Caki2 (cell line): ENCODE data around the gene NOD2. TPM values are rescaled to one million over a fixed set of nuclear protein-coding genes. Genes with fewer than 3 reads are reported as not detected.

ENCODE experiments used
- DNase-seq: peaks from one replicate; pipeline ENCODE4 v3.0.0-alpha.2; 2015; ENCODE audit warnings: low read depth
- in situ Hi-C: cut with HindIII; loops from 2 replicates; pipeline ENCODE4 v1.10.0; 2016; ENCODE audit warnings: low sequenced_read_pairs, low pct_unique_long_range_greater_than_20kb, mixed read lengths
- total RNA-seq: library from RNA; depleted of rRNA; stranded (reverse); fragments of >200 nt; shearing (Covaris generic); gene quantifications from 2 replicates; pipeline ENCODE4 v1.2.3, GENCODE V29; 2014; ENCODE audit warnings: low replicate concordance

The NOD2 gene
- total RNA-seq, 1 experiment from 2014 or later, result not detected

DNA sequence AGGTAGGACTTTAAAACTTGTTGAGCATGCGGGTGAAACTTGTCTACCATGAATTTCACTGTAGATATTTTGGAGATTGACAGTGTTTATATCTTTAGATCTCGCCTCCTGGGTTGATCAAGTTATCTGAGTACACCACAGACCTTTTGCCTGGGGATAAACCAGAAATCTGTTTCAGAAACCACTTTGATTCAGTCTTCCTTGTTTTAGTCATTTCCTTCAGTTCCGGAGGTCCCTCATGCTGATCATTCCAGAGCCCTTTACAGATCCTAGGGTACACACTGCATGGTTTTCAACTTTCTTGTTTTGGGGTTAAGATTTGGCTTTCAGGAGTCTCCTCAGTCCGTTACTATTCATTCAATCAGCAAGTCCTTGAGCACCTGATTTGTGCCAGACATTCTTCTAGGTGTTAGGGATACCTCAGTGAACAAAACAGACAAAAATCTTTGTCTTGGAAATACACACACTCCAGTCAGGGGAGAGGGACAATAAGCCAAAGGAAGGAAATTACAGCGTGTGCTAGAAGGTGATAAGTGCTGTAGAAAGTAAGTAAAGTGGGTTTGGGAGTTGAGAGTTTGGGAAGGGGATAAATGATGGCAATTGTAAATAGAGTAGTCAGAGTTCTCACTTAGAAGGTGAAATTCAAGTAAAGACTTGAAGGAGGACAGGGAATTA is 12.2 kb downstream of the NOD2 start:
- in situ Hi-C loops, result no loop called here
- no peak for DNase-seq

DNA sequence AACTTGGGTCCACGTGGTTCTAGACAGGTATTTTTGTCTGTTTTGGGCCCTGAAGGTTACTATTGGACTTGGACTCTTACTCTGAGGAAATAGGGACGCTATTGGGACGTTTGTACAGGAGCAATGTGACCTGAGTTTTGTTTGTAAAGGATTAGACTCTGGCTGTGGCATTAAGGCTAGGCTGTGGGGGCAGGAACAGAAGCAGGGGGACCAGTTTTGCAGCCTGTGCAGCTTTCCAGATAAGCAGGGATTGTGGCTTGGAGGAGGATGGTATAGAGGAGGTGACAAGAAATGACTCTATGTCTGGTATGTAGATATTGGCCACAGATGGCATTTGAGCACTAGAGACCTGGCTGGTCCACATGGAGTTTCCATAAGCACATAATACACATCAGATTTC is 12.8 kb downstream of the NOD2 start:
- in situ Hi-C loops, result no loop called here

GRCh38 chr16:50708373-50709060 is 15.1 kb downstream of the NOD2 start:
- DNase-seq, result no peak
- in situ Hi-C loops, result no loop called here

More for the DNA sequence above, 12.8 kb downstream of the NOD2 start:
- DNase-seq, result no peak

GRCh38 chr16:50709061-50709684 is 15.8 kb downstream of the NOD2 start:
- DNase-seq, result no peak
- in situ Hi-C loops, result no loop called here

GRCh38 chr16:50709980-50710379 is 16.6 kb downstream of the NOD2 start:
- DNase-seq, result no peak
- in situ Hi-C loops, result no loop called here

- no peak for DNase-seq
- in situ Hi-C loops, result no loop called here
Observed at GRCh38 chr16:50711040-50711439, 17.6 kb downstream of the NOD2 start.

DNA sequence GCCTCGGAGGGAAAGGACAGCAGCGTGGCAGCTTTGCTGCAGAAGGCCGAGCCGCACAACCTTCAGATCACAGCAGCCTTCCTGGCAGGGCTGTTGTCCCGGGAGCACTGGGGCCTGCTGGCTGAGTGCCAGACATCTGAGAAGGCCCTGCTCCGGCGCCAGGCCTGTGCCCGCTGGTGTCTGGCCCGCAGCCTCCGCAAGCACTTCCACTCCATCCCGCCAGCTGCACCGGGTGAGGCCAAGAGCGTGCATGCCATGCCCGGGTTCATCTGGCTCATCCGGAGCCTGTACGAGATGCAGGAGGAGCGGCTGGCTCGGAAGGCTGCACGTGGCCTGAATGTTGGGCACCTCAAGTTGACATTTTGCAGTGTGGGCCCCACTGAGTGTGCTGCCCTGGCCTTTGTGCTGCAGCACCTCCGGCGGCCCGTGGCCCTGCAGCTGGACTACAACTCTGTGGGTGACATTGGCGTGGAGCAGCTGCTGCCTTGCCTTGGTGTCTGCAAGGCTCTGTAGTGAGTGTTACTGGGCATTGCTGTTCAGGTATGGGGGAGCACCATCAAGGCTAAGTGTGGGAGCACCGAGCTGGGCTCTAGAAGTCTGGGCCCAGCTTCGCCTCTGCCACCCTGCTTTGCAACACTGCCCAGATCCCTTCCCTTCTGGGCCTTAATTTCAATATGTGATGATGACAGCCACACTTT is 18.6 kb downstream of the NOD2 start:
- in situ Hi-C loops, result no loop called here
- no peak for DNase-seq

GRCh38 chr16:50712560-50712898 is 19.1 kb downstream of the NOD2 start:
- no peak for DNase-seq
- in situ Hi-C loops, result no loop called here

DNA sequence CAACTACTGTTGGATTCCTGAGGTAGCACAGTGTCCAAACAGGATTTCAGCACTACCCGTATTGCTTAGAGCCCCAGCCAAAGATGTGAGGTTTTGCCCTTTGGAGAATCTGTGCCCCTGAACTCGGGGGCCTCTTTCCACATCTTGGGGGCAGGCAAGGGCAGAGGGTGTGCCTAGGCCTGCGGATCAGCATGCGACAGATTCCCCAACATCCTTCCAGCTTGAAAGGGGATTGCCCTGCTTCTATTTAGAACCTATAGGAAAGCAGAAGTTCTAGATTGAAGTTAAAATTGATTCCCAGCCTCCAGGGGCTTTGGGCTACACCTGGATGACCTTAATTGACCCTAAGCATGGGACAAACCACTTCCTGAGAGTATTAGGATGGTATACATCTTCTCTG is 19.6 kb downstream of the NOD2 start:
- no peak for DNase-seq
- in situ Hi-C loops, result no loop called here

- no peak for DNase-seq
- in situ Hi-C loops, result no loop called here
Observed at GRCh38 chr16:50717091-50717490, 23.7 kb downstream of the NOD2 start.

DNA sequence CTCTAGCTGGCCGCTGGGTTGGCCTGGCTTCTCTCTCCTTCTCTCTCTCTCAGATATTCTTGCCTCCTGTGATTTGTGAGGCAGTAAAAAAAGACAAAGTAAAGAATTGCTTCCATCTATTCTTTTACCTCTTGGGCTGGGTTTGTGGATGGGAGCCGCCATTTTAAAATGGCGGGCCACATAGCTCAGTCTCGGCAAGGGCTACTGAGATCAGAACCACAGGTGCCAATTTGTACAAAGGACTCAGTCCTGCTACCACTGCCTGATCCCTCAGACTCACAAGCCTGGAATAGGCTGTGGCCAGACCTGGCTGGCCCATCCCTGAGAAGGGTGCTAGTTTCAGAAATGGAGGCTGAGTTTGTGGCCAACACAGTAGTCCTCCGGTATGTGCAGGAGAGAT is 24.1 kb downstream of the NOD2 start:
- in situ Hi-C loops, result no loop called here
- no peak for DNase-seq

DNA sequence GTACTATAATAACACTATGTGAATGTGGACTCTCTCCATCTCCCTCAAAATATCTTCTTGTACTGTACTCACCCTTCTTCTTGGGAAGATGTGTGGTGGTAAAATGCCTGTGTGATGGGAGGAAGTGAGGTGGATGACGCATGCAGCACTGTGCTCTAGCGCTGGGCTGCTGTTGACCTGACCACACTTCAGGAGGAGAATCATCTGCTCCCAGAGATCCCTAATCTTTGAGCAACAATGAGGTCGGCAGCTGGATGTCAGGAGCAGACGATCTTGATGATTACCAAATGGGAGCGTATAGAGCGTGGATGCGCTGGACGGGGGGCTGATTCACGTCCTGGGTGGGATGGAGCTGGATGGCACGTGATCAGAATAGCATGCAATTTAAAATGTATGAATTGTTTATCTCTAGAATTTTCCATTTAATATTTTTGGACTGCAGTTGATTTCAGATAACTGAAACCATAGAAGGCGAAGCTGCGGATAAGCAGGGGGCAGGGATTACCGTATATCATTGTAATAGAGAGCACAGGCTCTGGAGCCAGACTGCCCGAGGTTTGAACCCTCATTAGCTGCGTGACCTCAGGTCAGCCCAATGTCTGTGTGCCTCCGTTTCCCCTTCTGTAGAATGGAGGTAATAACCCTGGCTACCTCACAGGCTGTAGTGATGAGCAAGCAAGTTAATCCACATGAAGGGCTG is 24.8 kb downstream of the NOD2 start:
- DNase-seq, result no peak
- in situ Hi-C loops, result no loop called here

DNA sequence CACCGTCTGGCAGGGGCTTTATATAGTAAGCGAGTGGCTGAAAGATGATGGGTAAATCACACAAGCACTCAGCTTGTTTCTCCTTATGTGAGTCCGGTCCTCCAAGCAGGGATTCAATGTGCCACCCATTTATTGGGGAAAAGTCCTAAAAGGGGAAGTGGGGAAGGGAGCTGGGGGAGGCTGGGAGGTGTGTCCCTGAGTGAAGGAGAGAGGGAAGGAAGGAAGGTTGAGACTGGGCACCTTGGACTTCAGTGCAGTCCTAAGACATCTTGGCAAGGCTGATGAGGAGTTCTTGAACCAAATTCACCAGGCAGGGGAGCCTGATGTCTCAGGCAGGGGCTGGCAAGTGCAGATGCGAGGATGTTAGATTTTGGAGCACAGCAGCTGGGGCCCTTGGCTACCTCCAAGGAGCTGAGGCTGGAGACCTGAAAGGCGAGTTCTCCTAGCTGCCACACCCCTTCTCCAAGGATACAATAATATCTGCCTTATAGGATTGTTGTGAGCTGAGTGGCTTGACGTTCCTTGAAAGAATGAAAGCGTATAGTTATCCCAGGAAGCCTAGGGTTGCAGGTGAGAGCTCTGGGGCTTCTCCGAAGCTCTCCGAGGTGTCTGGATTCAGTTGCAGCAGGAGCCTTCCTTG is 25.5 kb downstream of the NOD2 start:
- no peak for DNase-seq
- in situ Hi-C loops, result no loop called here

DNA sequence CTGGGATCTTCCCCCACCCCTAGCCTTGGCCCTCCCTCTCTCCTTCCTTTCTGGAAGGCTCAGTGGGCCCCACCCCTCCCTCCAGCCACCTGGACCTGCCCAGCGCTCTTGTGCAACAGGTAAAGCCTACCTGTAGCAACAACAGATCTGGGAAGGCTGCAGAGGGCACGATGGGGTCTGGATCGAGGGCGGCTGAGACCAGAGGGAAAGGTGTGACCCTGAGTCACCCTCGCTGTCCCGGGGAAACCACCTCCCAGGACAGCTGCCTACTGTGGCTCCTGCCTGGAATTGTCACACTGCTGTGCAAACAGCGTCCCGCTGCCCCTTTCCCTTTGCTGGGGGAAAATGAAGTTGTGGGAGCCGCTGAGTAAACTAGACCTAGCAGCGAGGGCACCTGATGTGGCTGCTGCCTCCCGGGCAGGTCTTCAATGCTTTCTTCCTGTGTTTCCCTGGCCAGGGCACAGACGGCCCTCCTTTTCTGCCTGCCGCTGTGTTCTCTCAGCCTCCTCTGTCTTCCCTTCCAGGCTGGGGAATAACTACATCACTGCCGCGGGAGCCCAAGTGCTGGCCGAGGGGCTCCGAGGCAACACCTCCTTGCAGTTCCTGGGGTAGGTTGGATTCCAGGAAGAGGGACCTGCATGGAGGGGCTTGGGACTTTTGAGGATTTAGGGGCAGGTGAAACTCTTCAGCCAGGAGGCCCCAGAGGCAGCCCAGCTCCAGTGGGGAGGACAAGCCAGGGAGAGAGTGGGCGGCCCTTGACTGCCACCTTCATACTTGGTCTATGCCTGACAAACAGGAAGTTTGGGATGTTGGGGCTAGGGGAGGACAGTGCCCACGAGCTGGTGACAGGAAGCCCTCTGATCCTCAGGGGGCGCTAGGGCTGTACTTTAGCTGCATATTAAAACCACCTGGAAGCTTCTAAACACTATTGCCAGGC is 26.3 kb downstream of the NOD2 start:
- no peak for DNase-seq
- in situ Hi-C loops, result no loop called here

- in situ Hi-C loops, result no loop called here
- no peak for DNase-seq
Observed at GRCh38 chr16:50721549-50722404, 28.4 kb downstream of the NOD2 start.

GRCh38 chr16:50722405-50722737 is 29.0 kb downstream of the NOD2 start:
- DNase-seq, result no peak
- in situ Hi-C loops, result no loop called here

- no peak for DNase-seq
- in situ Hi-C loops, result no loop called here
Observed at GRCh38 chr16:50722960-50723359, 29.6 kb downstream of the NOD2 start.
